ENCODE data around the gene FCN1. TPM values are rescaled to one million over a fixed set of nuclear protein-coding genes. Genes with fewer than 3 reads are reported as not detected.

FCN1 gene
- total RNA-seq, 4 donors from 2014 or later, result 0.16 to 0.42 (median 0.34) TPM

- Histone ChIP-seq H3K4me3 (no peak overlapping the region), H3K9me3 (no peaks in the 10 kb centered on the region), H3K4me1 (no peaks in the 10 kb centered on the region), H3K27ac (no peak overlapping the region), H3K27me3 (peaks cover 6% of the 10 kb centered on the region), H3K36me3 (no peaks in the 10 kb centered on the region)
- peak; percentile 42 to 55 for DNase-seq (ENCODE audit: low spot score in 2 of 2)
- no peak for TF ChIP-seq POLR2AphosphoS5 (IDR thresholded peaks at IDR 0.05)
- TF ChIP-seq POLR2A (IDR thresholded peaks at IDR 0.05), result no peak
- no peak for TF ChIP-seq EP300 (IDR thresholded peaks at IDR 0.05)
- no peak for TF ChIP-seq CTCF (IDR thresholded peaks at IDR 0.05)
- WGBS, result 96% methylated on average over 5 of the region's 7 CpGs
These were observed 38.1 kb upstream of the FCN1 start for GRCh38 chr9:134955801-134956200.

- no CpG with 5 or more reads among the region's 1 CpG for WGBS
- no peaks in the 10 kb centered on the region for H3K4me1 ChIP-seq
- H3K4me3 ChIP-seq, result no peak overlapping the region
- TF ChIP-seq CTCF (IDR thresholded peaks at IDR 0.05) (no peak), POLR2AphosphoS5 (IDR thresholded peaks at IDR 0.05) (no peak), POLR2A (IDR thresholded peaks at IDR 0.05) (no peak)
- no peaks in the 10 kb centered on the region for H3K36me3 ChIP-seq
- DNase-seq (ENCODE audit: low spot score in 2 of 2), result peak; percentile 22 to 60
- H3K27ac ChIP-seq, result no peak overlapping the region
- peaks cover under 1% of the 10 kb centered on the region for H3K27me3 ChIP-seq
- H3K9me3 ChIP-seq, result no peaks in the 10 kb centered on the region
These were observed 37.4 kb upstream of the FCN1 start for GRCh38 chr9:134955156-134955555.

GRCh38 chr9:134951994-134952393 is 34.3 kb upstream of the FCN1 start:
- TF ChIP-seq POLR2AphosphoS5 (IDR thresholded peaks at IDR 0.05) (no peak), POLR2A (IDR thresholded peaks at IDR 0.05) (no peak), CTCF (IDR thresholded peaks at IDR 0.05) (no peak), EP300 (IDR thresholded peaks at IDR 0.05) (no peak)
- WGBS, result 96% methylated on average over 1 of the region's 1 CpG
- Histone ChIP-seq H3K27ac (no peak overlapping the region), H3K9me3 (no peaks in the 10 kb centered on the region), H3K36me3 (no peaks in the 10 kb centered on the region), H3K4me3 (no peak overlapping the region), H3K4me1 (no peaks in the 10 kb centered on the region), H3K27me3 (peaks cover 6% of the 10 kb centered on the region)
- no peak for DNase-seq (ENCODE audit: low spot score in 2 of 2)

GRCh38 chr9:134951461-134951860 is 33.7 kb upstream of the FCN1 start:
- Histone ChIP-seq H3K9me3 (no peaks in the 10 kb centered on the region), H3K4me3 (no peak overlapping the region), H3K36me3 (no peaks in the 10 kb centered on the region), H3K27me3 (peaks cover 6% of the 10 kb centered on the region), H3K4me1 (no peaks in the 10 kb centered on the region), H3K27ac (no peak overlapping the region)
- peak; percentile 20 to 56 for DNase-seq (ENCODE audit: low spot score in 2 of 2)
- TF ChIP-seq POLR2AphosphoS5 (IDR thresholded peaks at IDR 0.05), result no peak
- TF ChIP-seq EP300 (IDR thresholded peaks at IDR 0.05), result no peak
- no peak for TF ChIP-seq CTCF (IDR thresholded peaks at IDR 0.05)
- no peak for TF ChIP-seq POLR2A (IDR thresholded peaks at IDR 0.05)
- WGBS, result 88% methylated on average over 11 of the region's 11 CpGs

GRCh38 chr9:134950386-134951210 is 32.9 kb upstream of the FCN1 start:
- Histone ChIP-seq H3K4me3 (no peak overlapping the region), H3K9me3 (no peaks in the 10 kb centered on the region), H3K4me1 (no peaks in the 10 kb centered on the region), H3K27me3 (peaks cover 6% of the 10 kb centered on the region), H3K36me3 (no peaks in the 10 kb centered on the region), H3K27ac (no peak overlapping the region)
- WGBS, result 90% methylated on average over 21 of the region's 21 CpGs
- TF ChIP-seq CTCF (IDR thresholded peaks at IDR 0.05) (no peak), POLR2AphosphoS5 (IDR thresholded peaks at IDR 0.05) (no peak), POLR2A (IDR thresholded peaks at IDR 0.05) (no peak), EP300 (IDR thresholded peaks at IDR 0.05) (no peak)
- peak; percentile 33 to 52 for DNase-seq (ENCODE audit: low spot score in 2 of 2)
